GM10248 (cell line): ENCODE results near the gene FAM120AOS.

ENCODE experiments used
- CTCF ChIA-PET: fragments of 300-600 bp; sonication (Branson Sonifier 250); formaldehyde crosslinking; extraction: SDS; loops from one replicate; lab custom pipeline; 2021; ENCODE audit warnings: antibody characterized with exemption; lab: Yijun Ruan, JAX
- POLR2A ChIA-PET: fragments of 350-650 bp; sonication (Branson Sonifier 250); formaldehyde crosslinking; extraction: SDS; loops from one replicate; lab custom pipeline; 2020; ENCODE audit warnings: antibody characterized with exemption; lab: Yijun Ruan, JAX
- DNase-seq: peaks from one replicate; pipeline ENCODE4 v3.0.0; 2012; ENCODE audit errors: extremely low spot score
- CTCF ChIP-seq: IDR thresholded peaks from 2 replicates; pipeline ENCODE4 v1.5.1; 2012; ENCODE audit warnings: mild to moderate bottlenecking, low read depth; ENCODE audit errors: extremely low read depth, missing control alignments, control extremely low read depth

Gene FAM120AOS

DNA sequence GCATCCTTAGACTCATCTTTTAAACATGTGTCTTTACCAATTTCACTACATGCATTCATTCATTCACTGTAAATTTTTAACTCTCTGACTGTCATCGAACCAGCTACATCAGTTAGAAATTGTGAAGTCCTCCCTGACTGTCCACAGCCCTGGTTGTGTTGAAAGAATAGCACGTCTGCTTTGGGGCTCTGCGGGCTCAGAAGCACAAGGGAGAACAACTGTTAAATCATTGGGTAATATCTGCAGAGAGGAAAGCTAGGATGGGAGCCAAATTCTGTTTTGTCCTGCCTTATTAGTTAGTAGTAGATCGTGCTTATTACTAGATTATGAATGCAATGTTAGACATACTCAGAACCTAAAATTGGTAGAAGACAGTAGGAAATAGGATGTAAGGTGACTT is 26.3 kb upstream of the FAM120AOS start:
- no peak for DNase-seq
- no peak for TF ChIP-seq CTCF
- CTCF ChIA-PET = interaction anchor here (1.0 to 1.8 kb wide), 3 partner anchors 13 to 26 kb away, joined by 3 to 7 read pairs (median 4); no protein-coding TSS in a partner anchor
- POLR2A ChIA-PET = no interaction called here

- POLR2A ChIA-PET = no interaction called here
- CTCF ChIA-PET = interaction anchor here (1.2 to 1.4 kb wide), 3 partner anchors 9 to 89 kb away, joined by 3 to 5 read pairs (median 4); no protein-coding TSS in a partner anchor
- TF ChIP-seq CTCF = no peak
- no peak for DNase-seq
Observed at GRCh38 chr9:93477397-93477796, 24.0 kb upstream of the FAM120AOS start.

DNA sequence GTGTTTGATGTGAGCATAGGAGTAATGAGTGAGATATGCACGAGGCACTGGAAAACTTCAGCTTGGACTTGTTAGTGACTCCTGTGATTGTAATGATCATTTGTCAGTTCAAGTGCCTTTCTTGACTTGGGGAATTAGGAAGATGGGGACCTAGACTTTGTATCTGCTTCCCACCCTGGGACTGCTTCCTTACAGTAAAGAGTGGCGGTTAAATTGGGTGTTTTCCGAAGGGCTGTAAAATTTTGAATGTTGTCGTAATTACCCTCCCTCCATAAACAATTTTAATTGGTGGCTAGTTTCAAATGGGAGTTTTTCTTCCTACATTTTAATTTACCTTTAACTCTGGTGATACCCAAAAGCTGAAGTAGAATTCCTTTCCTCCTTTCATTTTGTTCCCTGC is 23.5 kb upstream of the FAM120AOS start:
- ChIA-PET CTCF (interaction anchor here (0.6 to 1.2 kb wide), 2 partner anchors 13 to 89 kb away, joined by 4 to 6 read pairs; no protein-coding TSS in a partner anchor), POLR2A (no interaction called here)

GRCh38 chr9:93475856-93476255 is 22.5 kb upstream of the FAM120AOS start:
- ChIA-PET POLR2A (no interaction called here), CTCF (interaction anchor here (1.9 kb wide), 2 partner anchors 9 to 91 kb away, joined by 7 read pairs; no protein-coding TSS in a partner anchor)
- no peak for DNase-seq
- TF ChIP-seq CTCF = no peak

More for the DNA sequence above, 23.5 kb upstream of the FAM120AOS start:
- DNase-seq = no peak
- TF ChIP-seq CTCF = no peak

- CTCF ChIA-PET = interaction anchor here (1.9 kb wide), 2 partner anchors 10 to 91 kb away, joined by 7 read pairs; no protein-coding TSS in a partner anchor
- DNase-seq = no peak
- POLR2A ChIA-PET = no interaction called here
- TF ChIP-seq CTCF = no peak
Observed at GRCh38 chr9:93475108-93475507, 21.7 kb upstream of the FAM120AOS start.

GRCh38 chr9:93473411-93473810 is 20.0 kb upstream of the FAM120AOS start:
- ChIA-PET POLR2A (no interaction called here), CTCF (interaction anchor here (1.4 to 1.5 kb wide), 2 partner anchors 8 to 19 kb away, joined by 3 to 5 read pairs; no protein-coding TSS in a partner anchor)
- no peak for TF ChIP-seq CTCF
- no peak for DNase-seq
